A673 (cell line): ENCODE results near the gene COL13A1. TPM values are rescaled to one million over a fixed set of nuclear protein-coding genes. Genes with fewer than 3 reads are reported as not detected.

Experiments
- BruUV-seq: library from RNA; stranded (reverse); fragments of 400-500 nt; replicated peaks from 2 replicates; lab custom pipeline; 2021; lab: Mats Ljungman, UMichigan
- CTCF ChIA-PET: fragments of 300-600 bp; sonication (Branson Sonifier 250); formaldehyde crosslinking; loops from one replicate; lab custom pipeline; 2022; ENCODE audit warnings: antibody characterized with exemption; lab: Charles Lee
- POLR2A ChIA-PET: fragments of 300-600 bp; sonication (Branson Sonifier 250); formaldehyde crosslinking; loops from one replicate; lab custom pipeline; 2022; ENCODE audit warnings: antibody characterized with exemption; ENCODE audit not compliant: low non-redundant PET; lab: Charles Lee
- DNase-seq: peaks from one replicate; pipeline ENCODE4 v3.0.0-alpha.2; 2015; ENCODE audit warnings: low spot score
- H3K27ac ChIP-seq: fragments of 200-600 bp; sonication (generic); 2 replicates; pipeline ENCODE4 v1.5.1; 2016; ENCODE audit warnings: mixed run types, low read depth, mild to moderate bottlenecking, mixed read lengths, antibody characterized with exemption, low read length; ENCODE audit not compliant: poor library complexity, severe bottlenecking
- H3K27me3 ChIP-seq: fragments of 200-600 bp; sonication (generic); replicated peaks from 2 replicates; pipeline ENCODE4 v1.6.1; 2017; ENCODE audit warnings: mixed run types, low read depth, mild to moderate bottlenecking, mixed read lengths, antibody characterized with exemption, low read length; ENCODE audit not compliant: insufficient read depth, poor library complexity
- H3K36me3 ChIP-seq: fragments of 200-600 bp; sonication (generic); 2 replicates; pipeline ENCODE4 v1.6.1; 2016; ENCODE audit warnings: mixed run types, mild to moderate bottlenecking, mixed read lengths, antibody characterized with exemption, low read length; ENCODE audit not compliant: insufficient read depth, poor library complexity, severe bottlenecking
- H3K4me1 ChIP-seq: fragments of 200-600 bp; sonication (generic); 2 replicates; pipeline ENCODE4 v1.6.1; 2017; ENCODE audit warnings: mixed run types, mild to moderate bottlenecking, mixed read lengths, antibody characterized with exemption, low read length; ENCODE audit not compliant: insufficient read depth, poor library complexity, severe bottlenecking
- H3K4me3 ChIP-seq: fragments of 200-600 bp; sonication (generic); 2 replicates; pipeline ENCODE4 v1.5.1; 2016; ENCODE audit warnings: low read depth, mixed run types, mild to moderate bottlenecking, mixed read lengths, low read length; ENCODE audit not compliant: poor library complexity, severe bottlenecking
- H3K9me3 ChIP-seq: fragments of 200-600 bp; sonication (generic); 2 replicates; pipeline ENCODE4 v1.6.1; 2016; ENCODE audit warnings: mixed run types, low read depth, mild to moderate bottlenecking, mixed read lengths, antibody characterized with exemption, low read length; ENCODE audit not compliant: poor library complexity, severe bottlenecking
- EZH2 ChIP-seq: fragments of 200-600 bp; sonication (generic); IDR thresholded peaks from 2 replicates; pipeline ENCODE4 v1.6.1; 2017; ENCODE audit warnings: borderline replicate concordance, low read depth, mild to moderate bottlenecking, mixed read lengths, antibody characterized with exemption, low read length; ENCODE audit not compliant: poor library complexity, severe bottlenecking
- intact Hi-C: fragments of 100-400 bp; cut with micrococcal nuclease; formaldehyde crosslinking; loops from one replicate; pipeline ENCODE4 v1.10.0; 2022; ENCODE audit not compliant: unreplicated experiment
- total RNA-seq: library from RNA; stranded (reverse); gene quantifications from 2 replicates; pipeline ENCODE4 v1.2.3, GENCODE V29; 2021
- TF ChIP-seq, protein P1 (sequence below): fragments of 300-800, 200-600 bp; sonication (generic); conservative IDR thresholded peaks from 2 replicates; pipeline ENCODE4 v1.5.1; 2017; ENCODE audit warnings: low read depth, mild to moderate bottlenecking, antibody characterized with exemption, low read length, moderate library complexity, mixed read lengths

COL13A1 gene
- total RNA-seq, 1 experiment from 2014 or later = 2.0 TPM

DNA sequence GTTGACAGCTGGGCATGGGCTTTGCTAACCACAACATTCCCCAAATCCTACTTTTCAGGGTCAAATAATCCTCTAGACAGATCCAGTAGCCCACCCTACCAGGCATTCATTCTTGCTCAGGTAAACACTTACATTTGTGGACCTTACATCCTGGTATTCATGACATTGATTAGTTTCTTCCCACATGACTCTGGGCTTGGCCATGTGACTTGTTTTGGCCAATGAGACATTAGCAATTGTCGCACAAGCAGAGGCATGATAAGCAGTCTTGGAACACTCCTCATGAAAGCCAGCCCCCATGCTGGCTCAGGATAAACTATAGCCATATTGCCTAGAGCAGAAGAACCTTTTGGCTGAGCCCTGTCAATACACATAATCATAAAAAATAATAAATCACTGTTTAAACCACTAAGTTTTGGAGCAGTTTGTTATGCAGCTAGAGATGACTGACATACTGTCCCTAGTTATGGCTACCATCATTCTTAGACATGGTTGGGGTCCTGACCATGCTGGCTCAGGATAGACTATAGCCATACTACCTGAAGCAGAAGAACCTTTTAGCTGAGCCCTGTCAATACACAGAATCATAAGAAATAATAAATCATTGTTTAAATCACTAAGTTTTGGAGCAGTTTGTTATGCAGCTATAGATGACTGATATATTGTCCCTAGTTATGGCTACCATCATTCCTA lies 6.3 kb upstream of the COL13A1 start:
- Histone ChIP-seq H3K27ac (no peak overlapping the region), H3K27me3 (no peaks in the 10 kb centered on the region), H3K4me3 (no peak overlapping the region), H3K36me3 (no peaks in the 10 kb centered on the region), H3K9me3 (peaks cover 9% of the 10 kb centered on the region), H3K4me1 (no peaks in the 10 kb centered on the region)
- ChIA-PET POLR2A (no interaction called here), CTCF (interaction anchor here (0.6 kb wide), 1 partner anchor 507 kb away, joined by 12 read pairs; no protein-coding TSS in a partner anchor)
- BruUV-seq = no TSS peak
- intact Hi-C loops = no loop called here
- TF ChIP-seq, protein P1, sequence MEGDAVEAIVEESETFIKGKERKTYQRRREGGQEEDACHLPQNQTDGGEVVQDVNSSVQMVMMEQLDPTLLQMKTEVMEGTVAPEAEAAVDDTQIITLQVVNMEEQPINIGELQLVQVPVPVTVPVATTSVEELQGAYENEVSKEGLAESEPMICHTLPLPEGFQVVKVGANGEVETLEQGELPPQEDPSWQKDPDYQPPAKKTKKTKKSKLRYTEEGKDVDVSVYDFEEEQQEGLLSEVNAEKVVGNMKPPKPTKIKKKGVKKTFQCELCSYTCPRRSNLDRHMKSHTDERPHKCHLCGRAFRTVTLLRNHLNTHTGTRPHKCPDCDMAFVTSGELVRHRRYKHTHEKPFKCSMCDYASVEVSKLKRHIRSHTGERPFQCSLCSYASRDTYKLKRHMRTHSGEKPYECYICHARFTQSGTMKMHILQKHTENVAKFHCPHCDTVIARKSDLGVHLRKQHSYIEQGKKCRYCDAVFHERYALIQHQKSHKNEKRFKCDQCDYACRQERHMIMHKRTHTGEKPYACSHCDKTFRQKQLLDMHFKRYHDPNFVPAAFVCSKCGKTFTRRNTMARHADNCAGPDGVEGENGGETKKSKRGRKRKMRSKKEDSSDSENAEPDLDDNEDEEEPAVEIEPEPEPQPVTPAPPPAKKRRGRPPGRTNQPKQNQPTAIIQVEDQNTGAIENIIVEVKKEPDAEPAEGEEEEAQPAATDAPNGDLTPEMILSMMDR = no peak
- no peak for TF ChIP-seq EZH2
- DNase-seq = no peak

DNA sequence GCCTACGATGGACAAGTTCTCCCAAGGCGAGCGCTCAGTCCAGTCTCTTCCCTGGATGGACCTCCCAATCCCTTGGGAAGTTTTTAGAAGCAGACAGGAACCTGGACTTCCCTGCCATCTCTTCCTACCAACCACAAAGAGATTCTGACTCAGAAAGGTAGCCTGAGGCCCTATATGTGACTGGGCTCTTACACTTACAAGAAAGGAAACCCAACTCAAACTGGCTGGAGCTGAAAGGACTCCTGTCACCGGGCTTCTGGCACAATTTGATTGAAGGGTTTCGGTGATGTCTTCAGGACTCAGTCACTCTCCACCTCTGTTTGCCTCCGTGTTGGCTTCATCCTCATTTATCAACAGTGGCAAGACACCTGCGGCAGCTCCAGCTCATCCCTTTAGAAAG lies 3.7 kb upstream of the COL13A1 start:
- Histone ChIP-seq H3K4me1 (peaks cover 13% of the 10 kb centered on the region), H3K36me3 (no peaks in the 10 kb centered on the region), H3K27me3 (no peaks in the 10 kb centered on the region), H3K27ac (no peak overlapping the region), H3K4me3 (no peak overlapping the region), H3K9me3 (peaks cover 9% of the 10 kb centered on the region)
- CTCF ChIA-PET = no interaction called here
- POLR2A ChIA-PET = no interaction called here
- DNase-seq = no peak
- intact Hi-C loops = no loop called here
- BruUV-seq = no TSS peak
- TF ChIP-seq, protein P1 = no peak
- TF ChIP-seq EZH2 = no peak

DNA sequence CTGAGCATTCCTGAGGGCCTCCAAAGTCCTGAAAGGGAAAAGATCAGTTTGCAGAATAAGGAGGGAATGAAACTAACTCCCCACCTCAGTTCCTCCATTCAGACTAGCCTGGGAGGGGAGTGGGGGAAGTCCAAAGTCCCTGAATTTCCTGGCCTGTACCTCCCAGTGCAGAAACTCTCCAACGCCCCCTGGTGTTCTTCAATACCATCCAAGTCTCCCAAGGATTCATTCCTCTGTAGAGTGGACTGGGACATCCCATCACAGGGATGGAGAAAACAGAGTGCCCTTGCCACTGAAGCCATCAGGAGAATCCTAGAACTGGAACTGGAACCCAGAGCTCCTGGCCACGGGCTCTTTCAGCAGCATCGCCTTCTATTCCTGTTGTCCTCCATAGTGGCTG lies 1.6 kb upstream of the COL13A1 start:
- ChIA-PET CTCF (interaction anchor here (0.5 kb wide), 1 partner anchor 517 kb away, joined by 4 read pairs; no protein-coding TSS in a partner anchor), POLR2A (no interaction called here)
- H3K27ac ChIP-seq = no peak overlapping the region
- no TSS peak for BruUV-seq
- H3K4me3 ChIP-seq = no peak overlapping the region
- no peaks in the 10 kb centered on the region for H3K27me3 ChIP-seq
- DNase-seq = peak; percentile 74
- H3K36me3 ChIP-seq = no peaks in the 10 kb centered on the region
- TF ChIP-seq EZH2 = no peak
- TF ChIP-seq, protein P1 = peak; percentile 87
- intact Hi-C loops = loop anchor here (2.0 kb wide), 3 partner anchors 57 to 155 kb away; no protein-coding TSS in a partner anchor
- peaks cover 15% of the 10 kb centered on the region for H3K4me1 ChIP-seq
- peaks cover 9% of the 10 kb centered on the region for H3K9me3 ChIP-seq
